NCI-H1436 (cell line): ENCODE measurements around the gene ATXN7L3B.
A peak's percentile ranks its signal among the peaks of the same experiment; 100 is the strongest.

ENCODE experiments used
- DNase-seq: peaks from one replicate; lab custom pipeline; 2025; lab: John Stamatoyannopoulos, UW

The ATXN7L3B gene, protein sequence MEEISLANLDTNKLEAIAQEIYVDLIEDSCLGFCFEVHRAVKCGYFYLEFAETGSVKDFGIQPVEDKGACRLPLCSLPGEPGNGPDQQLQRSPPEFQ

DNA sequence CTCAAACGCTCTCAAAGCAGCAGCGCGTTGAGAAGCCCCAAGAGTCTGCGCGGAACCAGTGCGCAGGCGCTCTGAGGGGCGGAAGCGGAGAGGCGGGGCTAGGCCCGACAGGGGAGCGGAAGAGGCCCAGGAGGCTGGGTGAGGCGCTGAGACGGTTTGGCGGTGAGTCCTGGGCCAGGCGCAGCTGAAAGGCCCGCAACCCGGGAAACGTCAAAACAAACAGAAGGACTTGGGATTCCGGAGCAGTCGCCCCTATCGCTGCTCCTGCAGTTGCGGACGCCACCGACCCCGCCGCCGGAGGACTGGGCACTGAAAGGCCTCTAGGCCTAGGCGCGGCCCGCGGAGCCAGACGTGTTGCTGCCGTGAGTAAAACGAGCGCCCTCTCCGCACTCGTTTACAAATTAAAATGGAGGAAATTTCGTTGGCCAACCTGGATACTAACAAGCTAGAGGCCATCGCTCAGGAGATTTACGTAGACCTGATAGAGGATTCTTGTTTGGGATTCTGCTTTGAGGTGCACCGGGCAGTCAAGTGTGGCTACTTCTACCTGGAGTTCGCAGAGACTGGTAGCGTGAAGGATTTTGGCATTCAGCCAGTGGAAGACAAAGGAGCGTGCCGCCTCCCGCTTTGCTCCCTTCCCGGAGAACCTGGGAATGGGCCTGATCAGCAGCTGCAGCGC lies at the start of gene ATXN7L3B:
Gene ATXN7L3B (plus strand): TSS at position 129 of the 679 bp plus-strand sequence. CDS start 278 bp downstream, at position 407.
- peak; percentile 89 for DNase-seq

DNA sequence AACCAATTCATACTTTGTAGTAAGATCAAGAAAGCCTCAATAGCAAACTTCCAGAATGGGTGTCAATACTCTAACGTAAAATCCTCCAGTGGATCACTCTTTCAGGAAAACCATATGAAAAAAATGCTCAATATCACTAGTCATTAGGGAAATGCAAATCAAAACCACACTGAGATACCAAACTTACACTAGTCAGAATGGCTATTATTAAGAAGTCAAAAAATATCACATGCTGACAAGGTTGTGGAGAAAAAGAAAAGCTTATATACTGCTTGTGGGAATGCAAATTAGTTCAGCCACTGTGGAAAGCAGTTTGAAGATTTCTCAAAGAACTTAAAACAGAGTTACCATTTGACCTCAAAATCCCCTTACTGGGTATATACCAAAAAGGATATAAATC lies 49.5 kb upstream of the ATXN7L3B start:
- DNase-seq: no peak

DNA sequence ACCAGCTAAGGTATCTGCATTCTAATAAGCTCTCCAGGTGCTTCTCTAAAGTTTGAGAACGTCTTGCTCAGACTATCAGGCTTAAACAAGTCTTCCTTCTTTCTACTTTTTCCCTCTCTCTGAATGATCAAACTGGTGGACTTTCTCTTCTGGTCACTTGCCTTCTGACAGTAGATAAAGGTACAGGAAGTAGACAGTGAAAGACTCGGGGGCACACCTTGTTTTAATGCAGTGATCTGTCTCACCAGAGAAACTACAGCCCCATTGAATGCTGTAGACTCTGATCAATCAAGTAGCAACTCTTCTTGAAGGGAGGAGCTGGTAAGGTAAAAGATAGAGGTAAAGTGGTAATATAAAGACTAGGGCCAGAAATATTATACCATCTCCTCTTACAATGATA lies 48.1 kb upstream of the ATXN7L3B start:
- DNase-seq: no peak

DNA sequence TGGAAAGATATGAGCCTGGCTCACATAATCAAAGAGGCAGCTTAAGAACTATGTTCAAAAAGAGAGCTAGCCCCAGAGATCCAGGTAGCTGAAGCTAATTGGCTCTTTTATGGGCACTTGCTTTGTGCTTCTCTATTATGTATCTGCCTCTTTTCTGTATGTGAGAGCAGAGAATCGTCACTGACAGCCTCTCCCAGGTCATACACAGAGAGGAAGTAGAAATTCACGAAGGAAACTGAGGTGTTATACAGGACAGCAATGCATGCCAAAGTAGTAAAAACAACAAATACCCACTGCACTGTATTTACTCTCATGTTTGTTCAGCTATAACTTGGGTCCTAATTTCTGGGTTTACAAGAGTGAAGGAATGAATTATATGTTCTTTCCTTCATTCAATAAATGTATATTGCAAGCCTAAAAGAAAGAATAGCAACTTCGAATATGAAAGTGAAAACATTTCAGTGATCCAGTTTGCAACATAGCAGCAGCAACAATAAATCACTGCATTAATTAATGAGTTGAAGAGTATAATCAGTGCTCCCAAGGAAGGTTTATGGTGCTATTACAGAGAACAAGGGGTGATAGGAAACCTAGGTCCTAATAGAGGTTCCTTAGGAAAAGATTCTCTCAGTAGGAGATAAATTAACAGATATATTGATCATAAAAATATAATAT lies 47.1 kb upstream of the ATXN7L3B start:
- no peak for DNase-seq

DNA sequence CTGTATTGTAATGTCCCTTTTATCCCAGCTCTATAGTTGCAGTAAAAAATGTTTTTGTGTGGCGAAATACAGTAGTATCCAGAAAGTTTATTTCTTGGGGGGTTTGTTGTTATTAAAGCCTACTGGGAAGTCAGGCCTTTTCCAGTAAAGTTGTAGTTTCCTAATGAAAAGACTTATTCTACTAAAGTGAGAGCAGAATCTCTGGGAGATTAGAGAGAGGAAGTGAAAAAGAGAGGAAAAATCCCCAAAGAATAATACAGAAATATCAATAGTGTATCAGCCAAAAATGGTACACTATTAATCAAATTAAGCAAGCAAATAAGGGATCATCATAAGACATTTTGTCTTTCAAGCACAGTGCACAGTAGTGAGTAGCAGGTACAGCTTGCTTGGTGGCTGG lies 46.3 kb upstream of the ATXN7L3B start:
- no peak for DNase-seq

DNA sequence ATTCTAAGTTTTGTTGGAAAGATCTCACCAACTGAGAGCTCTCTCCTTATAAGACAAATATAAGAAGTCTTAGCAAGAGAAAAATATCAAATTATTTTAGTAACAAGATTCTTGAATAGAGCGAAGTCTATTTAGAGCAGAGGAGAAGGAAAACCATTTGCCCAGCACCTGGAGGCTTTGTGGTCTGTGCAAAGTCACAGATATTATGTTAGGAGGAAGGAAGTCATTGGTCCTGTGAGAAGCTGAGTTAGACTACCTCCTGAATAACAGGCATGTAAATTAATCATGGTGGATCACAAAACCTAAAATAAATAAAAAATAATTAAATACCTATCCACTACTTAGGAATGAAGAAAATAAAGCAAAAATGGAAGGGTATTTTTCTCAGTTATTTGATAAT lies 38.4 kb upstream of the ATXN7L3B start:
- no peak for DNase-seq

DNA sequence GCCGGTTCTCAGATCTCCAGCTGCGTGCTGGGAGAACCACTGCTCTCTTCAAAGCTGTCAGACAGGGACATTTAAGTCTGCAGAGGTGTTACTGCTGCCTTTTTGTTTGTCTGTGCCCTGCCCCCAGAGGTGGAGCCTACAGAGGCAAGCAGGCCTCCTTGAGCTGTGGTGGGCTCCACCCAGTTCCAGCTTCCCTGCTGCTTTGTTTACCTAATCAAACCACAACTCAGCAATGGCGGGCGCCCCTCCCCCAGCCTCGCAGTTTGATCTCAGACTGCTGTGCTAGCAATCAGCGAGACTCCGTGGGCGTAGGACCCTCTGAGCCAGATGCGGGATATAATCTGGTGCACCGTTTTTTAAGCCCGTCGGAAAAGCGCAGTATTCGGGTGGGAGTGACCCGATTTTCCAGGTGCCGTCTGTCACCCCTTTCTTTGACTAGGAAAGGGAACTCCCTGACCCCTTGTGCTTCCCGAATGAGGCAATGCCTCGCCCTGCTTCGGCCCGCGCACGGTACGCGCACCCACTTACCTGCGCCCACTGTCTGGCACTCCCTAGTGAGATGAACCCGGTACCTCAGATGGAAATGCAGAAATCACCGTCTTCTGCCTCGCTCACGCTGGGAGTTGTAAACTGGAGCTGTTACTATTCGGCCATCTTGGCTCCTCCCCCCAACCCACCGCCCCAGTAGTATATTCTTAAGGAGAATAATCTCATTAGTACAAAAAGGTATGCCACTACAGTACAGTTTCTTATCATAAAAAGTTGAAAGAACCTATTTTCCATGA lies 28.6 kb upstream of the ATXN7L3B start:
- DNase-seq: peak; percentile 4

DNA sequence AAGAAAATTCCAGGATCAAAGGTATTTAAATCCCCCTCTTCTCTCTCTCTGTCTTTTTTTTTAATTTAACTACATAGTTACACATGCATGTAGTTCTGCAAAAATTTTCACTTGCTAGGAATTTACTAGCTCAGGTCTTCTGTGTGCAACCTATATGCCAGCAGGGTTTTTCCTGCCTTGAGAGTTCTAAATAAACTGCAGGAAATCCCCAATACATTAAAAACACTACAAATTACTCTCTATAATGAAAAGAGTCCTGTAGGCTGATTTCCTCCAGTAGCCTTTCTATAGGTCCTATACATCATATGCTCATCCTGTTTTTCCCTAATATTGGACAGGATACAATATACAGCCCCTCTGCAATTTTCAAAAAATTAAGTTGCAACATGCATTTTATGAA lies 27.7 kb upstream of the ATXN7L3B start:
- no peak for DNase-seq

DNA sequence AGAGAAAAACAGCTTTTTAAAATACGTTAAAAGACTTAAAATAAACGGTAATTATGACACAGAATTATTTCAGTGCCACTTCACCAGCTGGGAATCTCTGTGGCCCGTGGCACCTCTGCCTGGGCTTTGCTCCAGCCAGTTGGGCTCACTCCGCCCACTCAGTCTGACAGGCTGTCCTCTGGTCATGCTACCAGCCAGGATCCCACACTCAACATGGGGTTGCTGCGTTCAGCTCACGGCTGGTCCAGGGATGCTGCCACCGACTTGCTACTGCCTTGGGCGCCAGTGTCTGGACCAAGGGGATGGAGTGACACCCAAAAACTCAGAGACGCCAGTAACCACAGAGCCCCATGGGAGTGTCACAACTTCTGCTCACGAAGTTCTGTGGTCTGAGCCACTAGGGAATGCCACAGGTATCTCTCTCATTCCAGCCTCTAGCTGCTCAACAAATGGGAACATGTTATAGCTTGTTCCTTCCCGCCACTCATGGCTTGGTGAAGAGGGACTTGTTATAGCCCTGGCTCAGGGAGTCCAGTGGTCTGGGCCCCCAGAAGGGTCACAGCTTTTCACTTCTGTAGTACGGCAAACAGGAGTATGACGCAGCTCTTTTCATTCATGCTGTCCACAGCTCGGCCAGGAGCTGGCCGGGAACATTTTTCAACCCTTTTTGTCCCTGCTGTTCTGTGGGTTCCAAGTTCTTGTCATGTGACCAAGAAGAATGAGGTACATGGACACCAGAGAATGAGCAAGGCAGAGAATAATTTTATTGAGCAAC lies 23.4 kb upstream of the ATXN7L3B start:
- no peak for DNase-seq

DNA sequence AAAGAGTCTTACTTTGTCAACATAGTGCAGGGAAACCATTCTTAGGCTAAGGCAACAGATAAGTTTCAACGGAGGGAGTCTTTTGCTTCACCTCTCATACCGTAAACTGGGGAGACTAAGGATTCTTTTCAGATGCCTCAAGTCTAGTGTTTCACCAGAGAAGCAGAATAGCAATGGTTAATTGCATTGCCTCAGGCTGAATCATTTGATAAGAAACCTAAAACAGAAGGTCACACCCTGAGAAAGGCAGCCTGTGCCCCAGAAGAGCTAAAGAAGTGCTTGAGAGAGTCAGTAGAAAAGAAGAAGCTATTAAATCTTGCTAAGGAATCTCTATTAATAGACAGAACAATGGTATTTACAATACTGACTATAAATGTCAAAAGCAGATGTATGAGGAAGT lies 21.8 kb upstream of the ATXN7L3B start:
- DNase-seq: no peak

DNA sequence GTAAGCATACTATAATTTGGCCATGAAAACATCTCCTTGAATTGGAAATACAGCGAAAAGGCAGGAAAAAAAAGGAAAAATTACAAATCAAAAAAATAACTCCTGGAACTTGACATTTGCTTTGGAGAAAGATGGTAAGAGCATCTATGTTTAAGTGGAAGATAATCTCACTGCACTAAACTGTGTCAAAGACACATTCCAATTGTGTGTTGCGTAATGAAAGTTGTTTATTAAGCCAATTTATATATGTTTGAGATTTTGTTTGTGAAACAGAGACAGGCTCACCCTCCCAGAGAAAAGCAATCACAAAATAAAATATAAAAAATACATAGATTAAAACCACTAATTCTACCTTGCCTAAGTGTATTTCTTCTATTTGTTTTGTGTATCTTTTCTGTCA lies 11.1 kb upstream of the ATXN7L3B start:
- no peak for DNase-seq

DNA sequence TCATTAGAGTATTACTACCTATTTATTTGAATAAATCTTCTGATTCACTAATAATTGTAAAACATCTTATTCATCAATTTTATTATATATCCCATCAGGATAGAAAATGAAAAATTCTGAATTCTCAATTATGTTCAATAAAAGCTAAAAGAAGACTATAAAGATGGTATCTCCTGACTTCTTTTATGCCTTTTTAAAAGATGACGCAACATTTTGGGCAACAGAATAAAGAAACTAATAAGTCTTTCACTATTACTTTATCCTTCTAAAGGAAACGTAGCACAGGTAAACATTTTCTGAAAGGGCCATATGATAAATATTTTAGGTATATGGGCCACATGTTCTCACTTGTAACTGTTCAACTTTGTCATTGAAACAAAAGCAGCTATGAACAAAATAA lies 10.1 kb upstream of the ATXN7L3B start:
- no peak for DNase-seq

DNA sequence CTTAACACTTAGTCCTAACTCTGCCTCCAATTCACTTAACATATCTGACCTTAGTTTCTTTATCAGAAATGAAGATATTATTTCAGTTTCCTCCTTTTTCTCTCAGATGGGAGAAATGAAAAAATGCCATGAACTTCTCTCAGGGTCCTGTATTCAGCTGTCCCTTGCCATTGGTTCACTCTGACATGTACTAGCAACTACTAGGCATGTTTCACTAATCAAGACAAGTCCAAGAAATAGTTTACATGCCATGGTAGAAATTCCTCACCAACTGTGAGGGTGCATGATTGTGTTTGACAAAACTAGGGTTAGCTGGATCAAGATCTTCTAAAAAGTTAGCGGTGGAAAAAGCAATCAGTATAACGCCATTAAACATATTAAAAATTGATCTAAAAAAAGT lies 7.0 kb upstream of the ATXN7L3B start:
- no peak for DNase-seq

DNA sequence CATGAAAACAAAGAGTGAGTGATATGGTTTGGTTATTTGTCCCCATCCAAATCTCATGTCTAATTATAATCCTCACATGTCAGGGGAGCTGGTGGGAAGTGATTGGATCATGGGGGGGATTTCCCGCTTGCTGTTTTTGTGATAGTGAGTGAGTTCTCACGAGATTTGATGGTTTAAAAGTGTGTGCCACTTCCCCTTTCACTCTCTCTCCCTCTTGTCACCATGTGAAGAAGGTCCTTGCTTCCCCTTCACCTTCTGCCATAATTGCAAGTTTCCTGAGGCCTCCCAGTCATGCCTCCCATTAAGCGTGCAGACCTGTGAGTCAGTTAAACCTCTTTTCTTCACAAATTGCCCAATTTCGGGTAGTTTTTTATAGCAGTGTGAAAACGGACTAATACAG lies 2.1 kb upstream of the ATXN7L3B start:
- DNase-seq: no peak

DNA sequence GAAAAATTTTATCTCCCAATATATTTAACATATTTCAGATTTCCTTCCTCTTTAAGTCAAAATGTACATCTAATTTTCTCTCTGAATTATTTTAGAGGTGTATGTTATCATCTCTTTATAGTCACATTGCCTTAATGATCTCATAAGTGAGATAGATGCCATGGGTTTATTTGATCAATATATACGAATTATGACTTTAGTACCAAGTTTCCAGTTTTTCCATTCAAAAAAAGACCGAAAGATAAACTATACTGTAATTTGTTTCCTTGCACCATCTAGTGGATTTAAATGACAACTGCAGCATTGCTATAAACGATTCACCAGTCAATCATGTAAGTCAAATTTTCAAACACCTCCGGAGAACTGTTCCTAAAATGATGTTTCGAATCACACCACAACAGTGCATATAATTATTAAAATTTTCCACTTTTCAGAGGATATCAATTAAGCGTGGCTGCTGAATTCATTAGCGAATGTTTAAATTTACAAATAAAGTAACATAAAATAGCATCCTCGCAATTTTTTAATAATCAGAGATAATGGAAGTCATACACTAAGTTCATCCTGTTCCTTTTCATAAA lies 419 bp upstream of the ATXN7L3B start:
- DNase-seq: peak; percentile 60

DNA sequence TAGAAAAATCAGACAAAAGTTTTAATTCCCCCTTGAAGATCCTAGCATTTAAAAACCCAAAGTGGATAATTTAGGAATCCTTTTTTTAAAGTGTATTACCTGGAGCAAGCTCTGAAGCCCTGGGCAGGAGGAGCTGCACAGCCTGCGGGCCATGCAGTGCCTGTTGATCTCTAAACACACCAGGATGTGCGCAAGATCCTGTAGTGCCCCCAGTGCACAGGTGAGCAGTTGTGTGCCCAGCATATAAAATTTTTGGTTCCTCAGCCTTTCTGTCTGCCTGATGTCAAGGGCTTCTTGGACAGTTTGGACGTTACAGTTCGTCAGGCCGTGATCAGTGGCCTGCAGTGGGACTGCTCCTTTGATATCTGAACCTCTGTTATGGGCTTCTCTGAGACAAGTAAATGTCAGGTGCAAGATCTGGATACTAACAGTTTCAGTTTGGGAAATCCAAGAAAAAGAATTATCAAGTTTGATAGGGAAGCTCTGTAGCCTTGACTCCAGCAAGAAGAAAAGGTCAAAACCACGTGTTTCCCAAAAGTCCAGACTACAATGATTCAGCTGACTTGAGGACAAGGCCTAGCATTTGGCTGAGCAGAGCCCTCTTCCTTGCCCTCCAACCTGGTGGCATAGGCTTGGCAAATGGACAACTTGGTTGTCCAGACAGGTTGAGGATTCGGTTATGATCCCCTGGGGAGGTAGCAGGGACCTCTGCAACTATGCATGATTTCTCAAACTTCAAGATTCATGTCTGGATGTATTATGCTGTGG lies 1.0 kb downstream of the ATXN7L3B start:
- peak; percentile 0 for DNase-seq

DNA sequence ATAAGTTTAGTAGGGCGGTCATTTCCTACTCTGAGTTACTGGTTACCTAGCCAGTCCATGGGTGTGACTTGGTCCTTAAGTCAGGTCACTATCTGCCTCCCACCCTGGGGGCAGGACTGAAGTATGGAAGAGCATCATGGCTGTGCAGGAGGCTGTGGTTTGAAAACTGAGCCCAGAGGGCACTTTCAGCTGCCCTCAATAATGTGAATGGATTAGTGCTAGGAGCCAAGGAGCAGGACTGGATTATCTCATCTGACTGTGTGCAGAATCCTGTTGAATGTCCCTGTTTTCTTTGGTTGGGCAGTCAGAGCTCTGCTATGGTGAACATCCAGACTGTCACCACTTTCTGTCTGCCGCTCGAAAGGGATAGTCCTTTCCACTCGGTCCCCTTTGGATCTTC lies 1.6 kb downstream of the ATXN7L3B start:
- DNase-seq: no peak

DNA sequence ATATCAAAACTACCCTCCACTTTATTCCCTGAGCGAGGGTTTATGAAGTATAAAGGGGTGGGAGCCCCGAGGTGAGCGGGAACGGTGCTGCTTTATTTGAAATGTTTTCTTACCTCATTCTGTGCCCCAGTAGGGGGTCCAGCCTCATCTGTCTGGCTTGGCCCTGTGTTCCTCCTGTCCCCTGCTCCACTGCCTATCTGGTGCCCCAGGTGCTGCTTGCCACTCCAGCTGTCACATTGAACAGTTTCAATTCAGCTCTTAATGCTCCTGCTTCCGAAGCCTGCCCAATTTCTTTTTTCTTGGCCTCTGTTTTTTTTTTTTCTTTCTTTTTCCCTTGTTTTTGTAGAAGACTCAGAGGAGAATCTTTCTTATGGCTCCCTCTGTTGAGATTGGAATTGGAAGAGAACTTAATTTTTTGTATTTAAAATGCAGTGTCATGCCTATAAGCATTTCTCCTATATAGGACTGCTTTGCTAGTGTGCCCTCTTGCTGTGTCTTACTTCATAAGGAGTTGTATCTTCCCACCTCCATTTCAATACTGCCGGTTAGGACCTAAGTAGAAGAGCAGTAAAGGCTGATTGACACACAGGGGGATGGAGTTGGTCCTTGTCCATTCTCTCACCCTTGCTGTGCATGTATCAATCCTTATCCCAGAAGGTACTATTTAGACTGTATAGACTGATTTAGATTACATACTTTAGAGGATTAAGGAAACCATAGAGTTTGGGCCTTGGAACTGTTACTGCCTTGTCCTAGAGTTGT lies 2.3 kb downstream of the ATXN7L3B start:
- no peak for DNase-seq

DNA sequence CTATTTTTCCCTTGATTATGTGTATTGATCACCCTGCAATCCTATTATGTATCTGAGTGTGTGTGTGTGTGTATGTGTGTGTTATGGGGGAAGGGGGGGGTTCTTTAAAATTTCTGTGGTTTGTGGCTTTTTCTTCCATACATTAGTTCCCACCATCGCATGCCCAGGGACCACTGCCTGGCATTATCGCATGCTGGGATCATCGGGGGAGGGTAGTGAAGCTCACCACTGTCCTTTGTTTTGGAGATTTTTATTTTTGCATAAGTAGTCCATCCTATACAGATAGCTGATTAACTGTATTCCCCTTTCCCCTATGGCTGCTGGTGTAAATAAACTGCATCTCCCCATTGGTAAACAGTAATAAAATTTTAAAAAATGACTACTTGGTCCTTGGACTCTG lies 3.4 kb downstream of the ATXN7L3B start:
- DNase-seq: no peak

DNA sequence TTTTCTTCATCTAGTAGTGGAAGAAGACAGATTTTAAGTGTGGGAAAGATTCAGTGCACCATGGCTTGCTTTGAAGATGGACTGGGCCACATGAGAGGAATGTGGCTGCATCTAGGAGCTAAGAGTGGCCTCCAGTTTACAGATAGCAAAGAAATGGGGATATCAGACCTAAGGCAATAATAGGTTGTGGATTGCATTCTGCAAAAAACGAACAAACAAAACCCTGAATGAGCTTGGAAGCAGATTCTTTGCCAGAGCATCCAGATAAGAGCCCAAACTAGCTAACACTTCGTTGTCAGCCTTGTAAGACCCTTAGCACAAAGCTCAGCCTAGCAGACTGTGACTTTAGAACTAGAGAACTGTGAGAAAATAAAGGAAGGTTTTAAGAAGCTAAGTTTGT lies 9.6 kb downstream of the ATXN7L3B start:
- no peak for DNase-seq
